GM04504 (cell line): ENCODE data around the gene GGCX.
"Not testable (repeated sequence)": the region's sequence is repeated elsewhere in the genome, so short reads cannot be mapped to it uniquely, and the experiment has no call there.

Experiments used
- DNase-seq: peaks from one replicate; pipeline ENCODE4 v3.0.0-alpha.2; 2012; ENCODE audit warnings: low read depth

The GGCX gene

GRCh38 chr2:85594715-85595300 is 33.5 kb upstream of the GGCX start:
- DNase-seq: no peak

GRCh38 chr2:85593023-85593422 is 31.7 kb upstream of the GGCX start:
- no peak for DNase-seq

GRCh38 chr2:85592299-85592698 is 31.0 kb upstream of the GGCX start:
- not testable (repeated sequence) for DNase-seq

GRCh38 chr2:85591563-85591962 is 30.3 kb upstream of the GGCX start:
- no peak for DNase-seq

- DNase-seq: no peak
Observed at GRCh38 chr2:85590950-85591349, 29.7 kb upstream of the GGCX start.

- peak; percentile 72 for DNase-seq
Observed at GRCh38 chr2:85589982-85590791, 28.9 kb upstream of the GGCX start.

- DNase-seq: no peak
Observed at GRCh38 chr2:85589181-85589580, 27.9 kb upstream of the GGCX start.

- DNase-seq: no peak
Observed at GRCh38 chr2:85588645-85589044, 27.4 kb upstream of the GGCX start.

- no peak for DNase-seq
Observed at GRCh38 chr2:85588236-85588635, 26.9 kb upstream of the GGCX start.

- DNase-seq: peak; percentile 53
Observed at GRCh38 chr2:85585781-85586105, 24.4 kb upstream of the GGCX start.

- peak; percentile 43 for DNase-seq
Observed at GRCh38 chr2:85584857-85585780, 23.8 kb upstream of the GGCX start.

- no peak for DNase-seq
Observed at GRCh38 chr2:85584354-85584856, 23.1 kb upstream of the GGCX start, which contains the start of gene VAMP5. TSS of gene VAMP5 (plus strand) at chr2:85584431. CDS start at chr2:85584491, 60 bp downstream.

- DNase-seq: no peak
Observed at GRCh38 chr2:85583667-85584353, 22.5 kb upstream of the GGCX start.

GRCh38 chr2:85582492-85582891 is 21.2 kb upstream of the GGCX start:
- DNase-seq: no peak

GRCh38 chr2:85580206-85580605 is 18.9 kb upstream of the GGCX start:
- no peak for DNase-seq

GRCh38 chr2:85579266-85579935 is 18.1 kb upstream of the GGCX start:
- DNase-seq: no peak

GRCh38 chr2:85578243-85579180 is 17.2 kb upstream of the GGCX start:
- DNase-seq: no peak

- DNase-seq: no peak
Observed at GRCh38 chr2:85577386-85578242, 16.3 kb upstream of the GGCX start, which contains the start of gene VAMP8. TSS of gene VAMP8 (plus strand) at chr2:85577586. CDS start at chr2:85577647, 61 bp downstream.

GRCh38 chr2:85577063-85577385 is 15.7 kb upstream of the GGCX start:
- no peak for DNase-seq
